Body of pancreas (tissue), 4 donors: ENCODE data around the gene FCGR3A.

ENCODE experiments used
- CTCF ChIP-seq, 7 experiments: fragments of 450-650 bp in 4 of 7; fragments of 200-600 bp in 3 of 7; sonication (generic) in 3 of 7; IDR thresholded peaks; one replicate each; pipeline ENCODE4 v1.5.1; 2016 to 2019; ENCODE audit warnings: antibody characterized with exemption in 7 of 7
- POLR2A ChIP-seq, 3 donors: fragments of 450-650 bp; IDR thresholded peaks; one replicate each; pipeline ENCODE4 v1.6.1; 2016; ENCODE audit warnings: antibody characterized with exemption in 3 of 3, mild to moderate bottlenecking in 2 of 3

- no peak for TF ChIP-seq CTCF (IDR thresholded peaks at IDR 0.05)
- no peak for TF ChIP-seq POLR2A (IDR thresholded peaks at IDR 0.05)
These were observed 38.4 kb downstream of the FCGR3A start for GRCh38 chr1:161511018-161511755.
